Activated naive CD4-positive, alpha-beta T cell treated with anti-CD3 and anti-CD28 coated beads, Interleukin-2, amount 50 U/mL, for 24 hours (primary cell): ENCODE results near the gene TTLL1.
"Not testable (repeated sequence)": the region's sequence is repeated elsewhere in the genome, so short reads cannot be mapped to it uniquely, and the experiment has no call there.

Experiments
- H3K27ac Mint-ChIP-seq: one replicate; pipeline ENCODE4 v1.8.0; 2021; ENCODE audit warnings: mild to moderate bottlenecking, mixed read lengths
- H3K27me3 Mint-ChIP-seq: one replicate; pipeline ENCODE4 v1.8.0; 2021; ENCODE audit warnings: mixed read lengths
- H3K36me3 Mint-ChIP-seq: one replicate; pipeline ENCODE4 v1.8.0; 2021; ENCODE audit warnings: mixed read lengths
- H3K4me1 Mint-ChIP-seq: one replicate; pipeline ENCODE4 v1.8.0; 2021; ENCODE audit warnings: mixed read lengths
- H3K4me3 Mint-ChIP-seq: one replicate; pipeline ENCODE4 v1.8.0; 2021; ENCODE audit warnings: mild to moderate bottlenecking, mixed read lengths
- H3K9me3 Mint-ChIP-seq: one replicate; pipeline ENCODE4 v1.8.0; 2021; ENCODE audit warnings: mixed read lengths

The TTLL1 gene

DNA sequence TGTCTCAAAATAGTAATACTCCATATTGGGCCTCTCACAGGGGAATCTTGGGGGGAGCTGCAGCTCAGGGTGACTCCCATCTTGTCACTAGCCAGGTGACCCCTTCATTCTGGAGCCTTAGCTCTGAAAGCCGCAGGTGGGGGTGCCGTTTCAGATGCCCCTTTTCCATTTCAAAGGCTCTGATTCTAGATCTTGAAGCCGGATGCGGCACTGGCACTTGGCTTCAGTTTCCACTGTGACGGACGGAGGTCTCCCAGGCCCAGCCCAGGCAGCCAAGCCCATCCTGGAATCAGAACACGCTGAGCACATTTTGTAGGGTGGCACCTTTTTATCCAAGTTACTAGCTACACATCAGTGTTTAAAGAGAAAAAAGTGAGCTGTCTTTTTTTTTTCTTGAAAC is 27.7 kb upstream of the TTLL1 start:
- Mint-ChIP-seq H3K27me3 (no peaks in the 10 kb centered on the region), H3K36me3 (no peaks in the 10 kb centered on the region)

GRCh38 chr22:43114958-43115357 is 25.8 kb upstream of the TTLL1 start:
- H3K27ac Mint-ChIP-seq, result no peak overlapping the region
- no peaks in the 10 kb centered on the region for H3K36me3 Mint-ChIP-seq
- H3K9me3 Mint-ChIP-seq, result no peaks in the 10 kb centered on the region
- H3K4me3 Mint-ChIP-seq, result no peak overlapping the region
- H3K4me1 Mint-ChIP-seq, result peaks cover 3% of the 10 kb centered on the region
- no peaks in the 10 kb centered on the region for H3K27me3 Mint-ChIP-seq

More for the DNA sequence above, 27.7 kb upstream of the TTLL1 start:
- Mint-ChIP-seq H3K27ac (no peak overlapping the region), H3K9me3 (no peaks in the 10 kb centered on the region), H3K4me3 (no peak overlapping the region), H3K4me1 (no peaks in the 10 kb centered on the region)

DNA sequence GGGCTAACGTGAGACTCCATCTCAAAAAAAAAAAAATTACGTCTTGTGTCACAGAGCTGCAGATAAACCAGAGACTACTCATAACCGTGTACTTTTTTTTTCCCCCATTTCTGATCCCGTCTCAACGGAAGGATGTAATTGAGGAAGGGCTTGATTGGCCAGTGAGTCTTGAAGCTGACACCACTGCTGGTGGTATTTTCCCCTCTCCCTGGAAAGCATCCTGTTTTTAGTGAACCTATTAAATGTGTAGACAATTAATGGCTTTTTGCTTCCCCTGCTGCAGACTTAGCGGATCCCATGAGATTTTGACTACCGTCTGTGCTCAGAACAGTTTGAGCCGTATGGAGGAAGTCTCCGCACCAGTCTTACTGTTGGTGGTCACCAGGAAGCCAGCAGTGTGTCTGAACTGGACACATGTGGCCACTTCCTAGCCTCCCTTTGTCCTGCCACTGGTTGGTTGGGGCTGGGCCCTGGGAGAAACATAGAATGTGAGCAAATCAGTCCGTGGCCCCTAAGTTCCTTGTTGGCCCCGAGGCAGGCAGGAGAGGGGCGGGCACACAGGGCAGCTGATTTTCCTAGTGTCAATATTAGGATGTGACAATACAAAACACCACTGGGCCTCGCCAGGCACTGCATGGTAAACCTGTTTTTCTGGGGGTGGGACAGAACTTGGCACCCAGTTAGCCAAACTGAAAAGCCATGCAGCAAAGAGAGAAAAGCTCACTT is 24.5 kb upstream of the TTLL1 start:
- H3K4me1 Mint-ChIP-seq, result peaks cover 3% of the 10 kb centered on the region
- H3K9me3 Mint-ChIP-seq, result no peaks in the 10 kb centered on the region
- no peaks in the 10 kb centered on the region for H3K36me3 Mint-ChIP-seq
- no peaks in the 10 kb centered on the region for H3K27me3 Mint-ChIP-seq
- no peak overlapping the region for H3K27ac Mint-ChIP-seq
- H3K4me3 Mint-ChIP-seq, result no peak overlapping the region

GRCh38 chr22:43110927-43111623 is 21.9 kb upstream of the TTLL1 start:
- Mint-ChIP-seq H3K27ac (no peak overlapping the region), H3K36me3 (no peaks in the 10 kb centered on the region), H3K4me3 (peak overlapping the region; percentile 73), H3K27me3 (no peaks in the 10 kb centered on the region), H3K9me3 (no peaks in the 10 kb centered on the region), H3K4me1 (peaks cover 3% of the 10 kb centered on the region)

DNA sequence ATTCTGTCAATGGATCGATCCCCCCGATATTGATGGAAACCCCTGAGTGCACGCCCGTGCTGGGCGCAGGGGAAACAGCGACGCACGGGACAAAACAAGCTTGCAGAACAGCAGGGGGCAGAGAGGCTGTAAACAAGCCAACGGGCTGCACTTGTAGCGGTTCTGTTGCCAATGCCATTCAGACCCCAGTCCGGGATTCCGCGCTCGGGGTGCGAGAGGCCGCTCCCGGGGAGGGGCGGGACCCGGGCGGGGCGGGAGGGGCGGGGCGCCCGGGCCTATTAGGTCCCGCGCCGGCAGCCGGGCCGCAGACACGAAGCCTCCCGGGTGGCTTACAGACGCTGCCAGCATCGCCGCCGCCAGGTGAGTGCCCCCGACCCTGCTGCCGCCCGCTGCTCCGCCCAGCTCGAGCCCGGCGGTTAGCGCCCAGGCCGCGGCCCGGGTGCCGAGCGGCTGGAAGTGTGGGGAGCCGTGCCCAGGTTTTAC is 21.3 kb upstream of the TTLL1 start, which contains the start of gene BIK:
Gene BIK (plus strand): TSS at position 307 of the 483 bp plus-strand sequence. CDS start 13,273 bp downstream, outside the sequence.
- peak within 1 kb of the TSS; percentile 8 for H3K27ac Mint-ChIP-seq
- H3K4me3 Mint-ChIP-seq, result peak within 1 kb of the TSS; percentile 81
- no peaks in the 10 kb centered on the region for H3K27me3 Mint-ChIP-seq
- H3K36me3 Mint-ChIP-seq, result no peaks in the 10 kb centered on the region
- no peaks in the 10 kb centered on the region for H3K9me3 Mint-ChIP-seq
- H3K4me1 Mint-ChIP-seq, result peaks cover 3% of the 10 kb centered on the region

DNA sequence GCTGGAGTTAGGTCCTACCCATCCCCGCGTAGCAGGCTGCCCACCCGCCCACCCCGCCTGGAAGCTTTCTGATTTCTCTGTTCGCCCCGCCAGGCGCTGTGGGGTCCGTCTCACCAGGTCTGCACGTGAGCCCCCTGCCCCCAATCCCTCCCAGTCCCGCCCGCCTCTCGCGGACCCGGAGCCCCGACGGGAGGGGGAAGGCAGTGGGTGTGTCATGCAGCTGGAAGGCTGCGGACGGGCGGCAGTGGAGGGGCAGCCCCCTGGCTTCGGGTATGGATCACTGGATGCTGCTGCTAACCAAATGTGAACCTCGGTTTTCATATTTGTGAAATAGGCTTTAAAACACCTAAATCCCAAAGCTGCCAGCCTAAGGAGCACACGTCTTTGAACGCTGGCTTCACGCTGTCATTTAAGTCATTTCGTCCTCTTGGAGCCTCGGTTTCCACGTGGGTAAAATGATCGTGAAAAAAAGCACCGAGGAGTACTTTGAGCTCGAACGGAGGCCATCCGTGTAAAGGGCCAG is 20.8 kb upstream of the TTLL1 start:
- H3K9me3 Mint-ChIP-seq, result no peaks in the 10 kb centered on the region
- peak overlapping the region; percentile 8 for H3K27ac Mint-ChIP-seq
- peak overlapping the region; percentile 81 for H3K4me3 Mint-ChIP-seq
- H3K4me1 Mint-ChIP-seq, result peaks cover 3% of the 10 kb centered on the region
- no peaks in the 10 kb centered on the region for H3K36me3 Mint-ChIP-seq
- no peaks in the 10 kb centered on the region for H3K27me3 Mint-ChIP-seq

GRCh38 chr22:43109511-43109910 is 20.3 kb upstream of the TTLL1 start:
- H3K36me3 Mint-ChIP-seq, result no peaks in the 10 kb centered on the region
- H3K4me3 Mint-ChIP-seq, result peak overlapping the region; percentile 55
- H3K4me1 Mint-ChIP-seq, result peaks cover 3% of the 10 kb centered on the region

DNA sequence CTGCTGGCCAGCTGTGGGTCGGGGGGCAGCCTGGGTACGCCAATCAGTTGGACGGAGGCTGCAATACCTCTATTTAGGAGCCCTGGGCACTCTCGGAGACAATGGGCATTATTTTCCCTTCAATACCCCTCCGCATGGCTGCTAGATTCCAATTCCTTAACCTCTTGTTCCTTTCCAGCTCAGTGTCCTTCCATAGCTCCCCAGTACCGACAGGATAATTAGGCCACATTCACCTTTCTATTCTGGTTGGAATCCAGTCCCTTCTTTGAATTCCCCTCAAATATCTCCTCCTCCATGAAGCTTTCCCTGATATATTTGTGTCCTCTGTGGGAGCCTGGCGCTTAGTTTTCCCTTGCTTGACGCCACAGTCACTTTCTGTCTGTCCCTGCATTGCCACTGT is 17.1 kb upstream of the TTLL1 start:
- H3K36me3 Mint-ChIP-seq, result no peaks in the 10 kb centered on the region
- no peaks in the 10 kb centered on the region for H3K9me3 Mint-ChIP-seq
- no peaks in the 10 kb centered on the region for H3K27me3 Mint-ChIP-seq
- H3K4me3 Mint-ChIP-seq, result no peak overlapping the region
- peaks cover 12% of the 10 kb centered on the region for H3K4me1 Mint-ChIP-seq
- no peak overlapping the region for H3K27ac Mint-ChIP-seq

More at GRCh38 chr22:43109511-43109910, 20.3 kb upstream of the TTLL1 start:
- H3K27me3 Mint-ChIP-seq, result no peaks in the 10 kb centered on the region
- H3K27ac Mint-ChIP-seq, result peak overlapping the region; percentile 12
- no peaks in the 10 kb centered on the region for H3K9me3 Mint-ChIP-seq

GRCh38 chr22:43104950-43105349 is 15.8 kb upstream of the TTLL1 start:
- H3K9me3 Mint-ChIP-seq, H3K4me1 Mint-ChIP-seq, H3K36me3 Mint-ChIP-seq, H3K27me3 Mint-ChIP-seq, H3K4me3 Mint-ChIP-seq, H3K27ac Mint-ChIP-seq: not testable (repeated sequence)

DNA sequence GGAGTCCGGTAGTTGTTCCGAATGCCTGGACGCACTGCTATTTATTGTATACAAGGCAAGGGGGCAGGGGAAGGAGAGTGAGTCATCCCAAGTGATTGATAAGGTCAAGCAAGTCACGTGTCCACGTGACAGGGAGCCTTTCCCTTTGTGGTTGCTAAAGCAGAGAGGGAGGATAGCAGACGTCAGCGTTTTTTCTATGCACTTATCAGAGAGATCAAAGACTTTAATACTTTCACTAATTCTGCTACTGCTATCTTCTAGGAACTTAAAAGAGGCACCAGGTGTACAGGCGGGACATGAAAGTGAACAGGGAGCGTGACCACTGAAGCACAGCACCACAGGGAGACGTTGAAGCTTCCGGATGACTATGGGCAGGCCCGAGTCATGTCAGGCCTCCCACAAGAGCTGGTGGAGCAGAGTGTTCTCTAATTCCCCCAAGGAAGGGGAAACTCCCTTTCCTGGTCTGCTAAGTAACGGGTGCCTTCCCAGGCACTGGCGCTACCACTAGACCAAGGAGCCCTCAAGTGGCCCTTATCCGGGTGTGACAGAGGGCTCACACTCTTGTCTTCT is 14.9 kb upstream of the TTLL1 start:
- H3K27me3 Mint-ChIP-seq, H3K9me3 Mint-ChIP-seq, H3K4me1 Mint-ChIP-seq, H3K36me3 Mint-ChIP-seq: not testable (repeated sequence)
- peak overlapping the region; percentile 37 for H3K4me3 Mint-ChIP-seq
- peak overlapping the region; percentile 62 for H3K27ac Mint-ChIP-seq

DNA sequence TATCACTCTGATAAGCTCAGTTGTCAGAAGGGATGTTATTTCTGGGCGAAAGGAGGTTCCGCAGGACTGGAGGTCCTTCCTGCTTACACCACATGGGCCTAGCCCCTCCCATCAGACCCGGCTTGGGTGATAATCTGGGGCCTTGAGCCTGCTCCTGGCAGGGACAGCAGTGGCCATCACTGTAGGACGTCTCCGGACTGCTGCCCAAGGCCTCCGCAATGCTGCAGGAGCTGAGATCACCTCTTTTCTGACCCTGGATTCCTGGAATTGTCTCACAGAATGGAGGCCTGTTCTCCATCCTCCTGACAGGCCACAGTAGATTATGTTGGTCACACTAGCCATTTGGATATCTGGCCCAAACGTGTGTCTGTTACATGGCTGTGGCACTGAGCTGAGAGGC is 12.1 kb upstream of the TTLL1 start:
- Mint-ChIP-seq H3K36me3 (no peaks in the 10 kb centered on the region), H3K9me3 (no peaks in the 10 kb centered on the region), H3K27ac (no peak overlapping the region), H3K4me3 (no peak overlapping the region), H3K4me1 (peaks cover 8% of the 10 kb centered on the region), H3K27me3 (no peaks in the 10 kb centered on the region)

DNA sequence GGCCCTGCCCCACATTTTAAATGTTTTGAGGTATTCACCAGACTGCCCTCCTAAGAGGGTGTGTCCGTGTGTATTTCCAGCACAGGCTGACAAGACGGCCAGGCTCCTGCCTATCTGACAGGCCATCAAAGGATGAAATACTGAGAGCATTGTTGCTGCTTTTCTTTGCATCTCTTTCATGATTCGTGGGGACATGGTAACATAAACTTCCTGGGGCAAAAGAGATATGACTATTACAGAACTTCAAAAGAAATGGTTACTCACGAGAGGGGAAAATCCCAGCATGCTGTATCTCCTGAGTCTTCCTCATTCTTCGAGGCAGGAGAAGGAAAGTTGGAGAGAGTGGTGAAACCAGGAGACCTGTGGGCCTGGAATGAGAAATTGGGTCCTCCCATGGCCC is 11.0 kb upstream of the TTLL1 start:
- H3K27me3 Mint-ChIP-seq, result no peaks in the 10 kb centered on the region

GRCh38 chr22:43099095-43099494 is 9.9 kb upstream of the TTLL1 start:
- no peak overlapping the region for H3K27ac Mint-ChIP-seq
- H3K4me3 Mint-ChIP-seq, result no peak overlapping the region
- peaks cover 6% of the 10 kb centered on the region for H3K4me1 Mint-ChIP-seq
- H3K9me3 Mint-ChIP-seq, result peaks cover 6% of the 10 kb centered on the region
- H3K36me3 Mint-ChIP-seq, result peaks cover 2% of the 10 kb centered on the region
- H3K27me3 Mint-ChIP-seq, result no peaks in the 10 kb centered on the region

More for the DNA sequence above, 11.0 kb upstream of the TTLL1 start:
- Mint-ChIP-seq H3K36me3 (peaks cover 2% of the 10 kb centered on the region), H3K9me3 (peaks cover 6% of the 10 kb centered on the region), H3K27ac (no peak overlapping the region), H3K4me1 (peaks cover 8% of the 10 kb centered on the region), H3K4me3 (no peak overlapping the region)

- Mint-ChIP-seq H3K36me3 (peaks cover 2% of the 10 kb centered on the region), H3K4me3 (no peak overlapping the region), H3K27me3 (no peaks in the 10 kb centered on the region), H3K9me3 (peaks cover 6% of the 10 kb centered on the region), H3K4me1 (no peaks in the 10 kb centered on the region), H3K27ac (no peak overlapping the region)
Measured at GRCh38 chr22:43098356-43098755, 9.2 kb upstream of the TTLL1 start.

- H3K36me3 Mint-ChIP-seq, result peaks cover 2% of the 10 kb centered on the region
Measured at GRCh38 chr22:43096420-43096819, 7.2 kb upstream of the TTLL1 start.

DNA sequence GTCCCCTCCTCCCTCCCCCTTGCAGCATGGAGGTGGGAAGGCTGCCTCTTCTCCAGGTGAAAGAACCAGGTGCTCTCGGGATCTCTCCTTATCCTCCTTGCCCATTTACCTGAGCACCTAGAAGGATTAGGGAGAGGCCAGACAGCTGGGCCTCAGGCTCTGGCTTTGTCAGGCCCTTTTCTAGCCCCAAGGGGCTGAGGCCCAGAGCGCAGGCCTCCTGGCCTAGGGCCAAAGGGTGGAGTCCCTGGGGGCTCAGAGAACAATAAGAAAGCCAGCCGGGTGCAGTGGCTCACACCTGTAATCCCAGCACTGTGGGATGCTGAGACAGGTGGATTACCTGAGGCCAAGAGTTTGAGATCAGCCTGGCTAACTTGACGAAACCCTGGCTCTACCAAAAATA is 5.4 kb upstream of the TTLL1 start:
- no peaks in the 10 kb centered on the region for H3K27me3 Mint-ChIP-seq
- no peak overlapping the region for H3K4me3 Mint-ChIP-seq
- H3K27ac Mint-ChIP-seq, result no peak overlapping the region
- H3K36me3 Mint-ChIP-seq, result peaks cover 2% of the 10 kb centered on the region
- peaks cover under 1% of the 10 kb centered on the region for H3K4me1 Mint-ChIP-seq
- peaks cover 6% of the 10 kb centered on the region for H3K9me3 Mint-ChIP-seq

More at GRCh38 chr22:43096420-43096819, 7.2 kb upstream of the TTLL1 start:
- Mint-ChIP-seq H3K9me3 (peaks cover 6% of the 10 kb centered on the region), H3K4me3 (no peak overlapping the region), H3K4me1 (no peaks in the 10 kb centered on the region), H3K27me3 (no peaks in the 10 kb centered on the region), H3K27ac (no peak overlapping the region)
